WTC11 (cell line): ENCODE results near the gene RAPGEF3. TPM values are rescaled to one million over a fixed set of nuclear protein-coding genes. Genes with fewer than 3 reads are reported as not detected.

ENCODE experiments used
- ATAC-seq: fragments of 200-7000 bp; cut with Tn5 transposase; 2 replicates; pipeline ENCODE4 v1.10.0; 2021; ENCODE audit warnings: mild to moderate bottlenecking, moderate library complexity
- CTCF ChIA-PET: fragments of 300-600 bp; sonication (Branson Sonifier 250); formaldehyde crosslinking; loops from one replicate; lab custom pipeline; 2021; ENCODE audit warnings: antibody characterized with exemption; lab: Charles Lee
- POLR2A ChIA-PET: fragments of 350-600 bp; sonication (Branson Sonifier 250); formaldehyde crosslinking; loops from one replicate; lab custom pipeline; 2021; ENCODE audit warnings: antibody characterized with exemption; lab: Charles Lee
- DNase-seq: peaks from one replicate; pipeline ENCODE4 v3.0.0; 2021; ENCODE audit warnings: low spot score
- H3K27ac Mint-ChIP-seq: 2 replicates; pipeline ENCODE4 v1.8.0; 2021; ENCODE audit warnings: mixed read lengths
- H3K27me3 Mint-ChIP-seq: 2 replicates; pipeline ENCODE4 v1.8.0; 2021; ENCODE audit warnings: low read depth, mild to moderate bottlenecking, moderate library complexity, mixed read lengths
- H3K36me3 Mint-ChIP-seq: 2 replicates; pipeline ENCODE4 v1.8.0; 2021; ENCODE audit warnings: mixed read lengths
- H3K4me1 Mint-ChIP-seq: 2 replicates; pipeline ENCODE4 v1.8.0; 2022; ENCODE audit warnings: mixed read lengths
- H3K4me3 Mint-ChIP-seq: 2 replicates; pipeline ENCODE4 v1.8.0; 2021; ENCODE audit warnings: mild to moderate bottlenecking, moderate library complexity, mixed read lengths
- H3K9me3 Mint-ChIP-seq: 2 replicates; pipeline ENCODE4 v1.8.0; 2021; ENCODE audit warnings: mixed read lengths
- ARID4B ChIP-seq: sonication (generic); formaldehyde crosslinking; IDR thresholded peaks from 2 replicates; pipeline ENCODE4 v1.8.0; 2023; ENCODE audit warnings: missing genetic modification reagents, mild to moderate bottlenecking, borderline replicate concordance
- ATF6 ChIP-seq: sonication (generic); formaldehyde crosslinking; IDR thresholded peaks from 2 replicates; pipeline ENCODE4 v1.8.1; 2023; ENCODE audit warnings: mild to moderate bottlenecking, missing genetic modification reagents
- ELF4 ChIP-seq: sonication (generic); formaldehyde crosslinking; IDR thresholded peaks from 2 replicates; pipeline ENCODE4 v1.8.1; 2022; ENCODE audit warnings: low read depth, mild to moderate bottlenecking, moderate library complexity, missing genetic modification reagents
- ERG ChIP-seq: fragments of 250-450 bp; sonication (Bioruptor Pico); IDR thresholded peaks from 2 replicates; pipeline ENCODE4 v1.8.0; 2021; ENCODE audit warnings: mild to moderate bottlenecking
- IRF2 ChIP-seq: sonication (generic); formaldehyde crosslinking; IDR thresholded peaks from 2 replicates; pipeline ENCODE4 v1.8.0; 2022; ENCODE audit warnings: low read depth, missing genetic modification reagents, borderline replicate concordance
- JUN ChIP-seq: sonication (generic); formaldehyde crosslinking; IDR thresholded peaks from 2 replicates; pipeline ENCODE4 v1.8.0; 2023; ENCODE audit warnings: mild to moderate bottlenecking, missing genetic modification reagents
- NR2C2 ChIP-seq: sonication (generic); formaldehyde crosslinking; IDR thresholded peaks from 2 replicates; pipeline ENCODE4 v1.8.0; 2022; ENCODE audit warnings: mild to moderate bottlenecking, missing genetic modification reagents
- TEAD4 ChIP-seq: sonication (generic); formaldehyde crosslinking; IDR thresholded peaks from 2 replicates; pipeline ENCODE4 v1.8.0; 2022; ENCODE audit warnings: mild to moderate bottlenecking, missing genetic modification reagents
- USF1 ChIP-seq: sonication (generic); formaldehyde crosslinking; IDR thresholded peaks from 2 replicates; pipeline ENCODE4 v1.8.0; 2022; ENCODE audit warnings: mild to moderate bottlenecking, missing genetic modification reagents
- ZMAT4 ChIP-seq: fragments of 250-450 bp; sonication (Bioruptor Pico); IDR thresholded peaks from 2 replicates; pipeline ENCODE4 v1.9.0; 2021; ENCODE audit warnings: mild to moderate bottlenecking
- ZNF416 ChIP-seq: fragments of 250-450 bp; sonication (Bioruptor Pico); IDR thresholded peaks from 2 replicates; pipeline ENCODE4 v1.9.0; 2021; ENCODE audit warnings: mild to moderate bottlenecking, inconsistent platforms
- ZNF423 ChIP-seq: fragments of 250-450 bp; sonication (Bioruptor Pico); IDR thresholded peaks from 2 replicates; pipeline ENCODE4 v2.1.2; 2022; ENCODE audit warnings: mild to moderate bottlenecking, moderate library complexity
- total RNA-seq: library from RNA; stranded (reverse); gene quantifications from 3 replicates; pipeline ENCODE4 v1.2.3, GENCODE V29; 2021
- TF ChIP-seq, protein P1 (sequence below): fragments of 250-450 bp; sonication (Bioruptor Pico); IDR thresholded peaks from 2 replicates; pipeline ENCODE4 v2.1.2; 2022; ENCODE audit warnings: mild to moderate bottlenecking, moderate library complexity
- TF ChIP-seq, protein P2 (sequence below): fragments of 200-600 bp; IDR thresholded peaks from 2 replicates; pipeline ENCODE4 v1.8.0; 2022; ENCODE audit warnings: antibody characterized with exemption
- TF ChIP-seq, protein P3 (sequence below): sonication (generic); formaldehyde crosslinking; IDR thresholded peaks from 2 replicates; pipeline ENCODE4 v1.8.1; 2022; ENCODE audit warnings: low read depth, missing genetic modification reagents, borderline replicate concordance

The RAPGEF3 gene
- total RNA-seq, 1 experiment from 2014 or later, result 13.3 TPM

GRCh38 chr12:47722941-47723631 is 35.6 kb downstream of the RAPGEF3 start:
- H3K36me3 Mint-ChIP-seq, result no peaks in the 10 kb centered on the region
- POLR2A ChIA-PET, result no interaction called here
- CTCF ChIA-PET, result interaction anchor here (0.9 to 1.4 kb wide), 2 partner anchors 21 to 75 kb away, joined by 3 read pairs; no protein-coding TSS in a partner anchor
- peaks cover 48% of the 10 kb centered on the region for H3K27me3 Mint-ChIP-seq
- no peak for DNase-seq
- TF ChIP-seq USF1 (no peak), NR2C2 (no peak), ATF6 (no peak), ERG (CRISPR knock-in tag) (no peak), ZMAT4 (CRISPR knock-in tag) (no peak), TEAD4 (CRISPR knock-in tag) (no peak), JUN (CRISPR knock-in tag) (no peak), ARID4B (no peak), ZNF416 (CRISPR knock-in tag) (no peak), ZNF423 (CRISPR knock-in tag) (no peak), ELF4 (CRISPR knock-in tag) (no peak), IRF2 (CRISPR knock-in tag) (no peak)
- TF ChIP-seq, protein P1, sequence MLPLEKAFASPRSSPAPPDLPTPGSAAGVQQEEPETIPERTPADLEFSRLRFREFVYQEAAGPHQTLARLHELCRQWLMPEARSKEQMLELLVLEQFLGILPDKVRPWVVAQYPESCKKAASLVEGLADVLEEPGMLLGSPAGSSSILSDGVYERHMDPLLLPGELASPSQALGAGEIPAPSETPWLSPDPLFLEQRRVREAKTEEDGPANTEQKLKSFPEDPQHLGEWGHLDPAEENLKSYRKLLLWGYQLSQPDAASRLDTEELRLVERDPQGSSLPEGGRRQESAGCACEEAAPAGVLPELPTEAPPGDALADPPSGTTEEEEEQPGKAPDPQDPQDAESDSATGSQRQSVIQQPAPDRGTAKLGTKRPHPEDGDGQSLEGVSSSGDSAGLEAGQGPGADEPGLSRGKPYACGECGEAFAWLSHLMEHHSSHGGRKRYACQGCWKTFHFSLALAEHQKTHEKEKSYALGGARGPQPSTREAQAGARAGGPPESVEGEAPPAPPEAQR (CRISPR knock-in tag), result no peak
- TF ChIP-seq, protein P2, sequence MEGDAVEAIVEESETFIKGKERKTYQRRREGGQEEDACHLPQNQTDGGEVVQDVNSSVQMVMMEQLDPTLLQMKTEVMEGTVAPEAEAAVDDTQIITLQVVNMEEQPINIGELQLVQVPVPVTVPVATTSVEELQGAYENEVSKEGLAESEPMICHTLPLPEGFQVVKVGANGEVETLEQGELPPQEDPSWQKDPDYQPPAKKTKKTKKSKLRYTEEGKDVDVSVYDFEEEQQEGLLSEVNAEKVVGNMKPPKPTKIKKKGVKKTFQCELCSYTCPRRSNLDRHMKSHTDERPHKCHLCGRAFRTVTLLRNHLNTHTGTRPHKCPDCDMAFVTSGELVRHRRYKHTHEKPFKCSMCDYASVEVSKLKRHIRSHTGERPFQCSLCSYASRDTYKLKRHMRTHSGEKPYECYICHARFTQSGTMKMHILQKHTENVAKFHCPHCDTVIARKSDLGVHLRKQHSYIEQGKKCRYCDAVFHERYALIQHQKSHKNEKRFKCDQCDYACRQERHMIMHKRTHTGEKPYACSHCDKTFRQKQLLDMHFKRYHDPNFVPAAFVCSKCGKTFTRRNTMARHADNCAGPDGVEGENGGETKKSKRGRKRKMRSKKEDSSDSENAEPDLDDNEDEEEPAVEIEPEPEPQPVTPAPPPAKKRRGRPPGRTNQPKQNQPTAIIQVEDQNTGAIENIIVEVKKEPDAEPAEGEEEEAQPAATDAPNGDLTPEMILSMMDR, result no peak
- TF ChIP-seq, protein P3, sequence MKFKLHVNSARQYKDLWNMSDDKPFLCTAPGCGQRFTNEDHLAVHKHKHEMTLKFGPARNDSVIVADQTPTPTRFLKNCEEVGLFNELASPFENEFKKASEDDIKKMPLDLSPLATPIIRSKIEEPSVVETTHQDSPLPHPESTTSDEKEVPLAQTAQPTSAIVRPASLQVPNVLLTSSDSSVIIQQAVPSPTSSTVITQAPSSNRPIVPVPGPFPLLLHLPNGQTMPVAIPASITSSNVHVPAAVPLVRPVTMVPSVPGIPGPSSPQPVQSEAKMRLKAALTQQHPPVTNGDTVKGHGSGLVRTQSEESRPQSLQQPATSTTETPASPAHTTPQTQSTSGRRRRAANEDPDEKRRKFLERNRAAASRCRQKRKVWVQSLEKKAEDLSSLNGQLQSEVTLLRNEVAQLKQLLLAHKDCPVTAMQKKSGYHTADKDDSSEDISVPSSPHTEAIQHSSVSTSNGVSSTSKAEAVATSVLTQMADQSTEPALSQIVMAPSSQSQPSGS (CRISPR knock-in tag), result no peak
- no peak overlapping the region; the same call in 1 of the 2 replicates for H3K27ac Mint-ChIP-seq
- H3K4me1 Mint-ChIP-seq, result peaks cover 4% of the 10 kb centered on the region
- no peak for ATAC-seq
- no peaks in the 10 kb centered on the region for H3K9me3 Mint-ChIP-seq
- no peak overlapping the region for H3K4me3 Mint-ChIP-seq
